Measurements from ENCODE around the gene TNNI3K. TPM values are rescaled to one million over a fixed set of nuclear protein-coding genes. Genes with fewer than 3 reads are reported as not detected.

The TNNI3K gene
- polyA plus RNA-seq, 1 donor from 2014 or later = 3.5 TPM

DNA sequence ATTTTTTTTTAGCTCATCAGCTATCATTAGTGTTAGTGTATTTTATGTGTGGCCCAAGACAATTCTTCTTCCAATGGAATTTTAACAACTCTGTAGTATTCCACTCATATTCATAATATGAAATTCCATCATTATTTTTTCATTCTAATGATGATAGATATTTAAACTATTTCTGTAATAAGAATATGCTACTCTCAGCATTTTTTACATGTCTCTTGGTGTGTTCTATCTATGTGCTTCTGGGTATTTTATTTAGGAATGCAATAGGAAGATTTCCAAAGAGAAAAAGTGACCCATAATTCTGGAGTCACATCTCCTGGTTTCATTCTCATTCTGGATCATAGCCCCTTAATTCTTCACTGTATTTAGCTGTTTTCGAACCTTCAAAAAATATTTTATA is 167.7 kb downstream of the TNNI3K start:
- H3K36me3 ChIP-seq (ENCODE audit: insufficient read depth, low read length) = no peaks in the 10 kb centered on the region
- no peak overlapping the region for H2AFZ ChIP-seq (ENCODE audit: low read depth, low read length)
- H3K9ac ChIP-seq (ENCODE audit: low read length) = no peak overlapping the region
- no peaks in the 10 kb centered on the region for H3K9me2 ChIP-seq (ENCODE audit: insufficient read depth, low read length)
- H4K20me1 ChIP-seq (ENCODE audit: insufficient read depth) = no peaks in the 10 kb centered on the region
- H3K79me2 ChIP-seq (replicated peaks; ENCODE audit: insufficient read depth, low read length) = no peaks in the 10 kb centered on the region
- H3K4me3 ChIP-seq (ENCODE audit: low read length) = no peak overlapping the region
- no peaks in the 10 kb centered on the region for H3K27me3 ChIP-seq (ENCODE audit: insufficient read depth, low read depth, low read length)
- no peak overlapping the region for H3K27ac ChIP-seq (ENCODE audit: low read length)
- no peaks in the 10 kb centered on the region for H3K9me3 ChIP-seq (ENCODE audit: low read length)
- H3F3A ChIP-seq (ENCODE audit: insufficient read depth, low read length, poor library complexity, severe bottlenecking) = no peaks in the 10 kb centered on the region
- no peak overlapping the region for H3K4me2 ChIP-seq (ENCODE audit: low read length)
- TF ChIP-seq TAF1 (IDR thresholded peaks at IDR 0.05; ENCODE audit: low read depth) = no peak

DNA sequence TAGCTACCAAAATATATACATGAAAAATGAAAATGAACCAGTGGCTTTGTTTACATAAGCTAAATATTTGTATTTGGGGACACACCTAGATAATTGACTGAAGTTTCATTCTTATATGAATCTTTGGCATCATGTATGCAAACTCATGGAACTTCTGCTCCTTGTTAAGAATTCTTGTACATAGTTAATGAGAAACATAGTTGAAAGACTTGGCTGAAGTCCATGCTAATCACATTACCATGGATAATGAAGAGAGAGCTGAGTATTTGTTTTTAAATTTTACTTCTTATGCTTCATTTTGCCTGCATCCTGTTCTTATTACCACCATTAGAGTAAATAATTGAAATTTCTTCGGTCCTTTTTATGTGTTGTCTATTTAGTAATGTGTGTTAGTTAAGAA is 168.4 kb downstream of the TNNI3K start:
- Histone ChIP-seq H4K20me1 (ENCODE audit: insufficient read depth) (no peaks in the 10 kb centered on the region), H3K9me2 (ENCODE audit: insufficient read depth, low read length) (no peaks in the 10 kb centered on the region), H3K9ac (ENCODE audit: low read length) (no peak overlapping the region), H3F3A (ENCODE audit: insufficient read depth, low read length, poor library complexity, severe bottlenecking) (no peaks in the 10 kb centered on the region), H2AFZ (ENCODE audit: low read depth, low read length) (no peak overlapping the region), H3K36me3 (ENCODE audit: insufficient read depth, low read length) (no peaks in the 10 kb centered on the region), H3K9me3 (ENCODE audit: low read length) (no peaks in the 10 kb centered on the region), H3K4me2 (ENCODE audit: low read length) (no peak overlapping the region), H3K27me3 (ENCODE audit: insufficient read depth, low read depth, low read length) (no peaks in the 10 kb centered on the region), H3K27ac (ENCODE audit: low read length) (no peak overlapping the region), H3K79me2 (replicated peaks; ENCODE audit: insufficient read depth, low read length) (no peaks in the 10 kb centered on the region), H3K4me3 (ENCODE audit: low read length) (no peak overlapping the region)
- TF ChIP-seq POLR2AphosphoS5 (IDR thresholded peaks at IDR 0.05) (no peak), RAD21 (conservative IDR thresholded peaks at IDR 0.05) (no peak), SMC3 (conservative IDR thresholded peaks at IDR 0.05; ENCODE audit: poor library complexity) (no peak), EZH2 (IDR thresholded peaks at IDR 0.05; ENCODE audit: borderline replicate concordance, insufficient read depth, low read length, poor library complexity, severe bottlenecking) (no peak), EP300 (conservative IDR thresholded peaks at IDR 0.05; ENCODE audit: poor library complexity, severe bottlenecking) (no peak), MXI1 (conservative IDR thresholded peaks at IDR 0.05; ENCODE audit: poor library complexity, severe bottlenecking) (no peak)
- TF ChIP-seq, protein P1, sequence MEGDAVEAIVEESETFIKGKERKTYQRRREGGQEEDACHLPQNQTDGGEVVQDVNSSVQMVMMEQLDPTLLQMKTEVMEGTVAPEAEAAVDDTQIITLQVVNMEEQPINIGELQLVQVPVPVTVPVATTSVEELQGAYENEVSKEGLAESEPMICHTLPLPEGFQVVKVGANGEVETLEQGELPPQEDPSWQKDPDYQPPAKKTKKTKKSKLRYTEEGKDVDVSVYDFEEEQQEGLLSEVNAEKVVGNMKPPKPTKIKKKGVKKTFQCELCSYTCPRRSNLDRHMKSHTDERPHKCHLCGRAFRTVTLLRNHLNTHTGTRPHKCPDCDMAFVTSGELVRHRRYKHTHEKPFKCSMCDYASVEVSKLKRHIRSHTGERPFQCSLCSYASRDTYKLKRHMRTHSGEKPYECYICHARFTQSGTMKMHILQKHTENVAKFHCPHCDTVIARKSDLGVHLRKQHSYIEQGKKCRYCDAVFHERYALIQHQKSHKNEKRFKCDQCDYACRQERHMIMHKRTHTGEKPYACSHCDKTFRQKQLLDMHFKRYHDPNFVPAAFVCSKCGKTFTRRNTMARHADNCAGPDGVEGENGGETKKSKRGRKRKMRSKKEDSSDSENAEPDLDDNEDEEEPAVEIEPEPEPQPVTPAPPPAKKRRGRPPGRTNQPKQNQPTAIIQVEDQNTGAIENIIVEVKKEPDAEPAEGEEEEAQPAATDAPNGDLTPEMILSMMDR (IDR thresholded peaks at IDR 0.05; ENCODE audit: poor library complexity, severe bottlenecking) = no peak

DNA sequence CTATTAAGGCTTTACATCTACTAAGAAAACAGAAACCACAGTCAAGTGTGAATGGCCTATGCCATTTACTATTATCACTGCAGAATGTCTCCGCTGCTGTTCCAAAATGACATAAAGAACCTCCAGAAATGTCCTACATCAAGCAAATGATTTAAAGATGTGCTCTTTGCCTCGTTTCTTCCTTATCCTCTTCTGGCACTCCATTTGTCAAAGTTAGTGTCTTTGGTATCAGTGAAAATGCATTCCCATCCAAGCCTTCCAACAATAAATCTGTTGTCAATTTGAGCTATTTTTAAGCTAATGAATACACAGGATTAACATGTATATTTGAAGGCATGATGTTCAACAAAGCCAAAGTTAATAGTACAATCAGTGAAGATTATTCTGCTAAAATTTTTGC is 171.6 kb downstream of the TNNI3K start:
- Histone ChIP-seq H3K79me2 (replicated peaks; ENCODE audit: insufficient read depth, low read length) (no peaks in the 10 kb centered on the region), H3K4me2 (ENCODE audit: low read length) (no peak overlapping the region), H3K27me3 (ENCODE audit: insufficient read depth, low read depth, low read length) (no peaks in the 10 kb centered on the region), H3K9me3 (ENCODE audit: low read length) (no peaks in the 10 kb centered on the region), H3K9me2 (ENCODE audit: insufficient read depth, low read length) (no peaks in the 10 kb centered on the region), H4K20me1 (ENCODE audit: insufficient read depth) (no peaks in the 10 kb centered on the region), H3K36me3 (ENCODE audit: insufficient read depth, low read length) (no peaks in the 10 kb centered on the region), H2AFZ (ENCODE audit: low read depth, low read length) (no peak overlapping the region), H3F3A (ENCODE audit: insufficient read depth, low read length, poor library complexity, severe bottlenecking) (no peaks in the 10 kb centered on the region), H3K9ac (ENCODE audit: low read length) (no peak overlapping the region), H3K4me3 (ENCODE audit: low read length) (no peak overlapping the region), H3K27ac (ENCODE audit: low read length) (no peak overlapping the region)
- TF ChIP-seq, protein P1 (IDR thresholded peaks at IDR 0.05; ENCODE audit: poor library complexity, severe bottlenecking) = no peak
- TF ChIP-seq TAF1 (IDR thresholded peaks at IDR 0.05; ENCODE audit: low read depth) (no peak), POLR2AphosphoS5 (IDR thresholded peaks at IDR 0.05) (no peak), EZH2 (IDR thresholded peaks at IDR 0.05; ENCODE audit: borderline replicate concordance, insufficient read depth, low read length, poor library complexity, severe bottlenecking) (no peak), RAD21 (conservative IDR thresholded peaks at IDR 0.05) (no peak), SMC3 (conservative IDR thresholded peaks at IDR 0.05; ENCODE audit: poor library complexity) (no peak)
- TF ChIP-seq, protein P2, sequence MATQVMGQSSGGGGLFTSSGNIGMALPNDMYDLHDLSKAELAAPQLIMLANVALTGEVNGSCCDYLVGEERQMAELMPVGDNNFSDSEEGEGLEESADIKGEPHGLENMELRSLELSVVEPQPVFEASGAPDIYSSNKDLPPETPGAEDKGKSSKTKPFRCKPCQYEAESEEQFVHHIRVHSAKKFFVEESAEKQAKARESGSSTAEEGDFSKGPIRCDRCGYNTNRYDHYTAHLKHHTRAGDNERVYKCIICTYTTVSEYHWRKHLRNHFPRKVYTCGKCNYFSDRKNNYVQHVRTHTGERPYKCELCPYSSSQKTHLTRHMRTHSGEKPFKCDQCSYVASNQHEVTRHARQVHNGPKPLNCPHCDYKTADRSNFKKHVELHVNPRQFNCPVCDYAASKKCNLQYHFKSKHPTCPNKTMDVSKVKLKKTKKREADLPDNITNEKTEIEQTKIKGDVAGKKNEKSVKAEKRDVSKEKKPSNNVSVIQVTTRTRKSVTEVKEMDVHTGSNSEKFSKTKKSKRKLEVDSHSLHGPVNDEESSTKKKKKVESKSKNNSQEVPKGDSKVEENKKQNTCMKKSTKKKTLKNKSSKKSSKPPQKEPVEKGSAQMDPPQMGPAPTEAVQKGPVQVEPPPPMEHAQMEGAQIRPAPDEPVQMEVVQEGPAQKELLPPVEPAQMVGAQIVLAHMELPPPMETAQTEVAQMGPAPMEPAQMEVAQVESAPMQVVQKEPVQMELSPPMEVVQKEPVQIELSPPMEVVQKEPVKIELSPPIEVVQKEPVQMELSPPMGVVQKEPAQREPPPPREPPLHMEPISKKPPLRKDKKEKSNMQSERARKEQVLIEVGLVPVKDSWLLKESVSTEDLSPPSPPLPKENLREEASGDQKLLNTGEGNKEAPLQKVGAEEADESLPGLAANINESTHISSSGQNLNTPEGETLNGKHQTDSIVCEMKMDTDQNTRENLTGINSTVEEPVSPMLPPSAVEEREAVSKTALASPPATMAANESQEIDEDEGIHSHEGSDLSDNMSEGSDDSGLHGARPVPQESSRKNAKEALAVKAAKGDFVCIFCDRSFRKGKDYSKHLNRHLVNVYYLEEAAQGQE (IDR thresholded peaks at IDR 0.05; ENCODE audit: borderline replicate concordance) = no peak

Data from neural cell (in vitro differentiated cells).